ENCODE measurements around the gene SLC7A14.

The SLC7A14 gene

GRCh38 chr3:170603770-170604510, 18.1 kb upstream of the SLC7A14 start:
- H3K4me1 ChIP-seq (ENCODE audit: insufficient read depth, low read length, poor library complexity, severe bottlenecking): no peaks in the 10 kb centered on the region
- no peak overlapping the region for H3K9ac ChIP-seq (ENCODE audit: low read depth, low read length, poor library complexity, severe bottlenecking)
- H3F3A ChIP-seq (ENCODE audit: low read depth): no peaks in the 10 kb centered on the region
- H3K4me2 ChIP-seq (ENCODE audit: low read depth, low read length, poor library complexity, severe bottlenecking): no peak overlapping the region
- no peaks in the 10 kb centered on the region for H4K20me1 ChIP-seq (ENCODE audit: insufficient read depth, low read length, poor library complexity, severe bottlenecking)
- TF ChIP-seq EZH2phosphoT487 (IDR thresholded peaks at IDR 0.05; ENCODE audit: borderline replicate concordance) (no peak), CTCF (conservative IDR thresholded peaks at IDR 0.05; ENCODE audit: low read length) (no peak)
- no peaks in the 10 kb centered on the region for H3K27me3 ChIP-seq (ENCODE audit: insufficient read depth, low read length, poor library complexity, severe bottlenecking)
- H2AFZ ChIP-seq (ENCODE audit: low read length): no peak overlapping the region
- no peaks in the 10 kb centered on the region for H3K9me2 ChIP-seq (replicated peaks; ENCODE audit: low read depth, low read length)
- H3K36me3 ChIP-seq (ENCODE audit: insufficient read depth, low read length): no peaks in the 10 kb centered on the region
- no peak overlapping the region for H3K4me3 ChIP-seq (ENCODE audit: low read length, poor library complexity, severe bottlenecking)
- H3K9me3 ChIP-seq (ENCODE audit: insufficient read depth, low read depth, low read length): no peaks in the 10 kb centered on the region
- no peaks in the 10 kb centered on the region for H3K79me2 ChIP-seq (ENCODE audit: insufficient read depth, low read length)

- no peak overlapping the region for H3K9ac ChIP-seq (ENCODE audit: low read depth, low read length, poor library complexity, severe bottlenecking)
- H3K4me3 ChIP-seq (ENCODE audit: low read length, poor library complexity, severe bottlenecking): no peak overlapping the region
- no peaks in the 10 kb centered on the region for H3K27me3 ChIP-seq (ENCODE audit: insufficient read depth, low read length, poor library complexity, severe bottlenecking)
- no peaks in the 10 kb centered on the region for H3F3A ChIP-seq (ENCODE audit: low read depth)
- H3K4me1 ChIP-seq (ENCODE audit: insufficient read depth, low read length, poor library complexity, severe bottlenecking): no peaks in the 10 kb centered on the region
- H3K9me3 ChIP-seq (ENCODE audit: insufficient read depth, low read depth, low read length): no peaks in the 10 kb centered on the region
- no peaks in the 10 kb centered on the region for H3K79me2 ChIP-seq (ENCODE audit: insufficient read depth, low read length)
- no peaks in the 10 kb centered on the region for H4K20me1 ChIP-seq (ENCODE audit: insufficient read depth, low read length, poor library complexity, severe bottlenecking)
- no peaks in the 10 kb centered on the region for H3K36me3 ChIP-seq (ENCODE audit: insufficient read depth, low read length)
- H3K4me2 ChIP-seq (ENCODE audit: low read depth, low read length, poor library complexity, severe bottlenecking): no peak overlapping the region
- TF ChIP-seq CTCF (conservative IDR thresholded peaks at IDR 0.05; ENCODE audit: low read length): no peak
- TF ChIP-seq EZH2phosphoT487 (IDR thresholded peaks at IDR 0.05; ENCODE audit: borderline replicate concordance): no peak
- no peaks in the 10 kb centered on the region for H3K9me2 ChIP-seq (replicated peaks; ENCODE audit: low read depth, low read length)
- no peak overlapping the region for H2AFZ ChIP-seq (ENCODE audit: low read length)
Observed at GRCh38 chr3:170602556-170602955, 16.7 kb upstream of the SLC7A14 start.

- H3K79me2 ChIP-seq (ENCODE audit: insufficient read depth, low read length): no peaks in the 10 kb centered on the region
- no peaks in the 10 kb centered on the region for H3F3A ChIP-seq (ENCODE audit: low read depth)
- TF ChIP-seq CTCF (conservative IDR thresholded peaks at IDR 0.05; ENCODE audit: low read length) (no peak), EZH2phosphoT487 (IDR thresholded peaks at IDR 0.05; ENCODE audit: borderline replicate concordance) (no peak)
- no peaks in the 10 kb centered on the region for H3K27me3 ChIP-seq (ENCODE audit: insufficient read depth, low read length, poor library complexity, severe bottlenecking)
- H3K4me1 ChIP-seq (ENCODE audit: insufficient read depth, low read length, poor library complexity, severe bottlenecking): no peaks in the 10 kb centered on the region
- H2AFZ ChIP-seq (ENCODE audit: low read length): no peak overlapping the region
- H3K4me3 ChIP-seq (ENCODE audit: low read length, poor library complexity, severe bottlenecking): no peak overlapping the region
- H4K20me1 ChIP-seq (ENCODE audit: insufficient read depth, low read length, poor library complexity, severe bottlenecking): no peaks in the 10 kb centered on the region
- H3K9ac ChIP-seq (ENCODE audit: low read depth, low read length, poor library complexity, severe bottlenecking): no peak overlapping the region
- no peaks in the 10 kb centered on the region for H3K9me3 ChIP-seq (ENCODE audit: insufficient read depth, low read depth, low read length)
- no peaks in the 10 kb centered on the region for H3K36me3 ChIP-seq (ENCODE audit: insufficient read depth, low read length)
- no peak overlapping the region for H3K4me2 ChIP-seq (ENCODE audit: low read depth, low read length, poor library complexity, severe bottlenecking)
- H3K9me2 ChIP-seq (replicated peaks; ENCODE audit: low read depth, low read length): no peaks in the 10 kb centered on the region
Observed at GRCh38 chr3:170600005-170600624, 14.2 kb upstream of the SLC7A14 start.
